Endometrium (tissue), 2 donors: ENCODE measurements around the gene RAB8B.

Experiments used
- FAIRE-seq: peaks from 2 replicates; lab custom pipeline; 2012; peaks lifted over from hg19 to GRCh38; lab: Jason Lieb, UNC
- donor health status: control.
- donor health status: control.

Gene RAB8B

DNA sequence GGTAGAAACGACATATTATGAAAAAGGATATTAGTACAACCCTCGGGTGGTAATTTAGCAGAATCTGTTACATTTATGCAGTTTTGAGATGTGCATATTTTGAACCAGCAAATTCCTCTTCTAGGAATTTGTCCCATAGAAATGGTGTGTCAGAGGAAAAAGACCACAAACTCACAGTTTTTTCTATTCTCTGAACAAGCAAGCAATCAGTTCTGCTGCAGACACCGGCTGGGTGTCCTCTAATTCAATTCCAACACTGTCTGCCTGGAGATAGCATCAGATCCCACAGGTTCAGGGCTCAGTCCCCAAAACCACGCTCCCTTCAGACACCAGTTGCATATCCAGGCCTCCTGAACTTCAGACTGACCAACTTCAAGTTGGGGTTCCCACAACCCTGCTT is 124.4 kb downstream of the RAB8B start:
- no peak for FAIRE-seq

GRCh38 chr15:63314409-63314808 is 125.0 kb downstream of the RAB8B start:
- FAIRE-seq, result no peak
